Stimulated activated CD8-positive, alpha-beta memory T cell treated with anti-CD3 and anti-CD28 coated beads, Interleukin-15, amount 100 ng/mL, for 4 hours (primary cell): ENCODE measurements around the gene CD48.

ENCODE experiments used
- DNase-seq, 2 donors: peaks; one replicate each; pipeline ENCODE4 v3.0.0-alpha.2; 2020; ENCODE audit warnings: low read depth in 2 of 2

The CD48 gene

GRCh38 chr1:160711602-160712311 is at the start of gene CD48:
Gene CD48 (minus strand): TSS chr1:160711822. CDS start chr1:160711763, 59 bp downstream.
- DNase-seq, result peak in 1 of 2 donors; percentile 38

- no peak for DNase-seq
Measured at GRCh38 chr1:160761046-160761445, 49.4 kb upstream of the CD48 start.

DNA sequence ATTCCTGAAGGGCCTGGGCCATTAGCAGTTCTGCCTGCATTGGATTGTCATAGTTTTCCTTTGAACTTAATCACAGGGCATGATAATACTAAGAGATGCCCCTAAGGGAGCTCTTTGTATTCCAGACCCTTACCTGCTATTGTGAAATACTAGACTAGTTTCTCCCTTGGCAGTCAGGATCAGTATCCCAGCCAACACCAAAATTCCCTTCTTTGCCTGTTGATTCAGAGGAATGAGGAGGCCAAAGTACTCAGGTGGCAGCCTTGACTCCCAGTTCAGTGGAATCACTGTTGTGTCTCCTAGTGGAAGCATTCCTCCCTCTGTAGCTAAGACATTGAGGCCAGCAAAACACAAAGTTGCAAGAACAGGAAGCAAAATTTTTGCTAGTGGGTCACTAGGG is 48.1 kb upstream of the CD48 start:
- no peak for DNase-seq

DNA sequence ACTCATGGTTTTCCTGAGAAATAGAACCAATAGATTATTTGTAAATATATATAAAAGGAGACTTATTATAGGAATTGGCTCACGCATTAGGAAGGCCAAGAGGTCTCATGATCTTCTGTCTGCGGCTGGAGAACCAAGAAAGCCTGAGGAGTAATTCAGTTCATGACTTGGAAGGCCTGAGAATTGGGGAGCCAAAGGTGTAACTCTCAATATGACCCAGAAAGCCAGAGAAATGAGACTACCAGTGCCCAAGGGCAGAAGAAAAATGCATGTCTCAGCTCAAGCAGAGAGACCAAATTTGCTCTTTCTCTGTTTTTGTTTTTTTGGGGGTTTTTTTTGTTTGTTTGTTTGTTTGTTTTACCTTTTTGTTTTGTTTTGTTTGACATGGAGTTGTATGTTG is 46.9 kb upstream of the CD48 start:
- DNase-seq, result no peak

GRCh38 chr1:160756849-160757201 is 45.2 kb upstream of the CD48 start:
- DNase-seq, result no peak

GRCh38 chr1:160755911-160756848 is 44.6 kb upstream of the CD48 start:
- peak in 1 of 2 donors; percentile 17 for DNase-seq

- DNase-seq, result no peak
Measured at GRCh38 chr1:160755461-160755860, 43.8 kb upstream of the CD48 start.

GRCh38 chr1:160753594-160753993 is 42.0 kb upstream of the CD48 start:
- no peak for DNase-seq

DNA sequence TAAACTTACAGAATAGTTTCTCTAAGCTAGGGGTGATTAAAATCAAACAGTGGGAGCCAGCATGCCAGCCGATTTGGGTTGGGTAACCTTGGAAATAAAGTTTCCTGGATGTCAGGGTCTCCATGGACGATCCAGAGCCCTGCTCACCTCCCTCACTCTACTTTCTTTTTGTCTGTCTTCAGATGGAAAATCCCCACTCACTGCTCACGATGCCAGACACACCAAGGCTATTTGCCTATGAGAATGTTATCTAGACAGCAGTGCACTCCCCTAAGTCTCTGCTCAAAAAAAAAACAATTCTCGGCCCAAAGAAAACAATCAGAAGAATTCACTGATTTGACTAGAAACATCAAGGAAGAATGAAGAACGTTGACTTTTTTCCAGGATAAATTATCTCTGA is 41.3 kb upstream of the CD48 start:
- no peak for DNase-seq

DNA sequence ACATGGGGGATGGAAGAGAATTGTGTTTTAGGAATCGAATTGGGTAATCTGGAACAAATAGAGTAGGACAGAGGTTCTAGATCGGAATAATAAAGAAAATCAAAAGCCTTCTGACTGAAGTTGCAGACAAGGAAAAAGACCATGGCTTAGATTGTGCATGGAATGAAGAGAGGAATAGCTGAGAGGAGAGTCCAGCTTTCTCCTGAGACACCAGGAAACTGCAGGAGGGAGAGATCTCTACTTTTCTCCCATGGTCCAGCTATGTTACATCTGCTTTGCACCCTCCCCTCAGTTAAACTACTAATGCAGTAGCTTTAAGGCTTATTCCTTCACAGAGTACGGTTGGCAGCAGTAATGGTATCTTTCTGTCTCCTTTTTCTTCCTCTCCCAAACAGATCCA is 40.8 kb upstream of the CD48 start:
- no peak for DNase-seq

DNA sequence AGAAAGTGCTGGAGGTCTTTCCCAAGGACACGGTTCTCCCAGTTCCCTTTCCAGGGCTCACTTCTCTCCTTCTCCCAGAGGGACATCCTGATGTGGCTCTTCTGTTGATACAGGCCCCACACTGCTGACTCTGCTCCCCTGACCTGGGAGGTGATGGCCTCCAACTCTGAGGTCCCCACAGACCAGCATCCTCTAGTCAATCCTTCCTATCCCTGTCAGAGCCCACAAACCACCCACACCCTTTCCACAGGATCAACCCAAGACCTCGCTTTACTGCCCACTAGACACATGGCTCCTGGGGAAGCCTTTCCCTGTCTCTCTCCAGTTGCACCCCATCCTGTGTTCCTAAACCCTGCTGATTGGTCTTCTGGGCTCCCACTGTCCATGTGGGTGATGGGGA is 39.0 kb upstream of the CD48 start:
- DNase-seq, result no peak

DNA sequence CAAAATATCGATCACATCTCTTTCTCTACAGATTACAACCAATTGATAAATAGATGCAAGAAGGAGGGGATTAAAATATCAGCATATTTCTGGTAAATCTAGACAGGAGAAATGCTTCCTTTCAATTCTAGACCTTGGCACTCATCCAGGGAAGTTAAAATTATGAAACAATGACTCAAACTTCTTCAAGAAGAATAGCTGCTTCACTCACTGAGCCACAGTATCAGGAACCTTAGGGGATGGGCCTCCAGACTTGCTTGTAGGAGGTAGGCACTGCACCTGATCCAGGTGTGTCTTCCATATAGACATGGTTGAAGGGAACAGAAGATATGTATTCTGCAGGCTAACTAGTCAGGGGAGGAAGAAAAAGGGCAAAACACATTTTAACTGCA is 37.3 kb upstream of the CD48 start:
- no peak for DNase-seq

DNA sequence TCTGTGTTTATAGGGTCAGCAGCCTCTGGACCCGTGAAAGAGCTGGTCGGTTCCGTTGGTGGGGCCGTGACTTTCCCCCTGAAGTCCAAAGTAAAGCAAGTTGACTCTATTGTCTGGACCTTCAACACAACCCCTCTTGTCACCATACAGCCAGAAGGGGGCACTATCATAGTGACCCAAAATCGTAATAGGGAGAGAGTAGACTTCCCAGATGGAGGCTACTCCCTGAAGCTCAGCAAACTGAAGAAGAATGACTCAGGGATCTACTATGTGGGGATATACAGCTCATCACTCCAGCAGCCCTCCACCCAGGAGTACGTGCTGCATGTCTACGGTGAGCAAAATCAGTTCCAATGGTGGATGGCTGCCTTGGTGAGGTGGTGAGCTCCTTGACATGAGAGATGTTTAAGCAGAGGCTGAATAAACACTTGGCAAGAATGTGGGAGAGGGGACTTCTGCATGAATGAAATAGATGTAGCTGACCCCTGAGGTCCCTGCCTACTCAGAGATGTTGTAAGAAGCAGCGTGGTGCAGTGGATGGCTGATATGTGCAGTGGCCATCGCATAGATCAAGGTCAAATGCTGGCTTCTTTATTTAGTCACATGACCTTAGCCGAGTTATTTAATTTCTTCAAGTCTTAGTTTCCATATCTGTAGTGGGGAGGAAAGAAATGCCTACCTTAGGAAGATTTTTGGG is 36.7 kb upstream of the CD48 start:
- DNase-seq, result no peak

DNA sequence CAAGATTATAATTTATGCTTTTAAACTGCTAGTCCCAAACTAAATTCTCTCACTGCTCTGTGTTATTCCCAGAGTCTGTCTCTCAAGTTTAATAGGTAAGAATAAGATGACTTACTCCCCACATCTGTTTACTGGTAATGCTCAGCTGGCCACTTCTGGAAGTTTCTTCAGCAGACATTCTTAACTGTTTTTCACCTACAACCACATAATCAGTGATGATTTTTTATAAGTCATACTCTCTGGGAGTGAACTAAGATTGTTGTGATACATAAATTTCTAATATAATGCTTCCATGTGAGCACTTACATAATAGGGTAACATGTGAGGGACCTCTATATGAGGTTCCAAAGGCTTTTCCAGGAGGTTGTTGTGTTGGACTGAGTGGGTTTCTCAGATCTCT is 36.1 kb upstream of the CD48 start:
- no peak for DNase-seq

DNA sequence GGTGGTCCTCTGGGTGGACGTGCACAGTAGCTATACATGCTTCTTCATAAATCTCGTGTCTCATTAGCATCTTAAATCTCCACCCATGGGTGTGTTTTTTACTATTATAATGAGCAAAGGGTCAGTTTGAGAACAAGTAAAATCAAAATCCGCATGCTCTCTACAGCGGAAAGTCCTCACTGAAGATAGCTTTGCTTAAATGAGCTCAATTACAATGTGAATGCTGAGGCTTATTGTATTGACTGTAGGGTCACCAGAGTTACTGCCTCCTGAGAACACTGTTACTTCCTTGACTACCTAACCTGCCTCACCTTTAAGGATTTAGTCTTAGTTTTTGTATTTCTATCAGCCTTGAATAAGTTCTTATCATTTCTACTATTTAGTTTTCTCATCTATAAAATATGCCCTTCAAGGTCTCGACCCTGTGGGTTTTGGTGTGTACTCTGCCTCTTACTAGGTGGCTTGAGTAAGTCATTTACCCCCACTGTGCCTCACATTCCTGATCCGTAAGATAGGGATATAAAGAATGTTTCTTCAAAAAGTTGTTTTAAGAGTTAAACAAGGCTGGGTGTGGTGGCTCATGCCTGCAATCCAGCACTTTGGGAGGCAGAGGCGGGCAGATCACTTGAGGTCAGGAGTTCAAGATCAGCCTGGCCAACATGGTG is 35.3 kb upstream of the CD48 start:
- DNase-seq, result no peak

DNA sequence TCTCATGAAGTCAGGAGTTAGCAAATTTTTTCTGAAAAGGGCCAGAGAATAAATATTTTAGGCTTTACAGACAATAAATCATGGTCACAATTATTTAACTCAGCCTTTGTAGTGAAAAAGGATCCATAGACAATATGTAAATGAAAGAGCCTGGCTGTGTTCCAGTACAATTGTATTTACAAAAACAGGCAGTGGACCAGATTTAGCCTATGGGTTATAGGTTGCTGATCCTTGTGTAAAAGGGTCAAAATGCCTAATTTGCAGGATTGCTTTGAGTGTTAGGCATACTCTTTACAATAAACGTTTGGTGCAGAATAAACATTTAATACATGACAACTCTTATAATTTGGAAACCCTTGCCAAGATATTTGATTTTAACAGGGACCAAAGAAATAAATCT is 33.9 kb upstream of the CD48 start:
- no peak for DNase-seq

DNA sequence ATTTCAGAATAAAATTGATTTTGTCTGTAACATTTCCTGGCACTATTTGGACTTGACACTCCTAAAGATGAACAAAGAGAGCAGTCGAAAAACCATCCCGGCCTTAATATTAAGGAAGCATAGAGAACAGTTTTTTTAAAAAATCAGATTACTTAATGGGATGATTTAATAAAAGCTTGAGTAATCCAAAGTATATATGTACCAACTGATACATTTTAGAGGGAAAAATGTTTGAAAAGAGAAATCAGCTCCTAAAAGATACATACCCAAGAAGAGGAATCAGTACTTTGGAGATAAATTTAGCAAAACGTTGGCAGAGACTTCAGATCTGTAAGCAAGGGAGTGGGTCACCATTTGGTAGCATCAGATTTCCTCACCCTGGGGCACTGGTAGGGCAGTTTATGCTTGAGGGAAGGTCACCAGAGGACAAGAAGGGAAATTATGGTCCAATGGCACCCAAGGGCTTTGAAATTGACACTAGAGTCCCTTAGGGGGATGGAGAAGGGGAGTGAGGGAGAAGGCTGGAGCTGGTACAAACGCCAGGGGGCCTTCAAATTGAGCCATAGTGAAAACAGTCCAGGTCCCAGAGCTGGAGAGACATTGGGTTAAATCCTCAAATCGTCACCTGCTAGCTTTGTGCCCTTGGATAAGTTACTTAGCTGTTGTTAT is 33.4 kb upstream of the CD48 start:
- DNase-seq, result no peak

GRCh38 chr1:160744199-160744851 is 32.7 kb upstream of the CD48 start:
- no peak for DNase-seq

DNA sequence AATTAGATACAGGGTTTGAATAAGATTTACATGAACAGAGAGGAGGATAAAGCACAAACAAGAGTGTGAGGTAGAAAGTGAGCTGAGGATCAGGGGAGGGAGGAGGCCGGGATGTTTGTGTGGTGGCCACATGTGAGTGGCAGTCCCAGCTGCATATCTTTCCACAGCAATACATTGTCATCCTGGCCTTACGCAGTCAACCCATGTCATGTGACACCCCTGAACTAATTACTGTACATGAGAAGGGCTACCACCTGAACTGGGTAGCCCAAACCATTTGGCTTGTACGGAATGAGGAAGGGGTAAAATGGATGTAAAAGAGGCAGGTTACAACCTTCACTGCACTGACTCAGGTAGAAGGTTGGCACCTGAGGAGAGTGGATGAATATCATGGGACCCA is 31.6 kb upstream of the CD48 start:
- no peak for DNase-seq

- no peak for DNase-seq
Measured at GRCh38 chr1:160742428-160743127, 31.0 kb upstream of the CD48 start.
